ENCODE measurements around the gene IL1A.

IL1A gene

GRCh38 chr2:112818094-112818902 is 34.0 kb upstream of the IL1A start:
- no peak for DNase-seq (ENCODE audit: low read depth in 2 of 2)

GRCh38 chr2:112817082-112817689 is 32.9 kb upstream of the IL1A start:
- DNase-seq (ENCODE audit: low read depth in 2 of 2), result no peak

- no peak for DNase-seq (ENCODE audit: low read depth in 2 of 2)
Measured at GRCh38 chr2:112814278-112814677, 30.0 kb upstream of the IL1A start.

- DNase-seq (ENCODE audit: low read depth in 2 of 2), result no peak
Measured at GRCh38 chr2:112813280-112813966, 29.1 kb upstream of the IL1A start.

GRCh38 chr2:112812318-112813267 is 28.3 kb upstream of the IL1A start:
- DNase-seq (ENCODE audit: low read depth in 2 of 2), result no peak

GRCh38 chr2:112811841-112812306 is 27.6 kb upstream of the IL1A start:
- DNase-seq (ENCODE audit: low read depth in 2 of 2), result no peak

GRCh38 chr2:112811276-112811831 is 27.1 kb upstream of the IL1A start:
- no peak for DNase-seq (ENCODE audit: low read depth in 2 of 2)

- DNase-seq (ENCODE audit: low read depth in 2 of 2), result no peak
Measured at GRCh38 chr2:112809112-112809511, 24.8 kb upstream of the IL1A start.

GRCh38 chr2:112807233-112807807 is 23.0 kb upstream of the IL1A start:
- DNase-seq (ENCODE audit: low read depth in 2 of 2), result no peak

- DNase-seq (ENCODE audit: low read depth in 2 of 2), result no peak
Measured at GRCh38 chr2:112805542-112805941, 21.2 kb upstream of the IL1A start.

GRCh38 chr2:112803691-112804521 is 19.6 kb upstream of the IL1A start:
- no peak for DNase-seq (ENCODE audit: low read depth in 2 of 2)

- DNase-seq (ENCODE audit: low read depth in 2 of 2), result no peak
Measured at GRCh38 chr2:112800881-112801583, 16.7 kb upstream of the IL1A start.

- DNase-seq (ENCODE audit: low read depth in 2 of 2), result no peak
Measured at GRCh38 chr2:112798979-112799975, 15.0 kb upstream of the IL1A start.

- no peak for DNase-seq (ENCODE audit: low read depth in 2 of 2)
Measured at GRCh38 chr2:112796486-112796885, 12.2 kb upstream of the IL1A start.

GRCh38 chr2:112795774-112796173 is 11.5 kb upstream of the IL1A start:
- no peak for DNase-seq (ENCODE audit: low read depth in 2 of 2)

GRCh38 chr2:112794841-112795240 is 10.5 kb upstream of the IL1A start:
- DNase-seq (ENCODE audit: low read depth in 2 of 2), result no peak

GRCh38 chr2:112794131-112794733 is 9.9 kb upstream of the IL1A start:
- no peak for DNase-seq (ENCODE audit: low read depth in 2 of 2)
